Aorta (tissue), 5 donors: ENCODE data around the gene TK2. TPM values are rescaled to one million over a fixed set of nuclear protein-coding genes. Genes with fewer than 3 reads are reported as not detected.
"Not testable (repeated sequence)": the region's sequence is repeated elsewhere in the genome, so short reads cannot be mapped to it uniquely, and the experiment has no call there.

Source experiments
- ATAC-seq: fragments of 200-7000 bp; cut with Tn5 transposase; one replicate; pipeline ENCODE4 v1.9.1; 2022; ENCODE audit warnings: moderate library complexity; ENCODE audit not compliant: low FRiP score
- DNase-seq, 2 donors: peaks; one replicate each; pipeline ENCODE4 v3.0.0-alpha.2; 2020
- H3K27ac ChIP-seq, 2 donors: one replicate each; pipeline ENCODE4 v1.5.1; 2013; ENCODE audit warnings: low read length in 2 of 2, mild to moderate bottlenecking in 2 of 2, moderate library complexity in 2 of 2, control low read depth in 1 of 2, inconsistent platforms in 1 of 2, low read depth in 1 of 2
- H3K27me3 ChIP-seq, 2 donors: one replicate each; pipeline ENCODE4 v1.6.1; 2013; ENCODE audit warnings: control low read depth in 1 of 2, low read length in 1 of 2, mild to moderate bottlenecking in 1 of 2, moderate library complexity in 1 of 2; ENCODE audit not compliant: insufficient read depth in 2 of 2, control insufficient read depth in 1 of 2
- H3K36me3 ChIP-seq, 2 donors: one replicate each; pipeline ENCODE4 v1.6.1; 2013; ENCODE audit warnings: control low read depth in 1 of 2, low read length in 1 of 2, mild to moderate bottlenecking in 1 of 2; ENCODE audit not compliant: insufficient read depth in 2 of 2, control insufficient read depth in 1 of 2
- H3K4me1 ChIP-seq, 2 donors: one replicate each; pipeline ENCODE4 v1.6.1; 2013; ENCODE audit warnings: low read length in 2 of 2, control low read depth in 1 of 2, mild to moderate bottlenecking in 1 of 2, moderate library complexity in 1 of 2; ENCODE audit not compliant: insufficient read depth in 2 of 2, control insufficient read depth in 1 of 2
- H3K4me3 ChIP-seq, 2 donors: one replicate each; pipeline ENCODE4 v1.5.1; 2013; ENCODE audit warnings: low read length in 2 of 2, control low read depth in 1 of 2, mild to moderate bottlenecking in 1 of 2
- H3K9me3 ChIP-seq: one replicate; pipeline ENCODE4 v1.6.1; 2013; ENCODE audit warnings: mild to moderate bottlenecking, low read length; ENCODE audit not compliant: control insufficient read depth
- WGBS, 2 donors: extraction: QIAGEN DNeasy Blood & Tissue Kit; methylation state at CpG; one replicate each; pipeline ENCODE4 v1.1.7; 2013; 5-methylcytosine and 5-hydroxymethylcytosine counted together
- intact Hi-C, 2 donors: fragments of 100-400 bp; cut with DNase I; formaldehyde crosslinking; loops; one replicate each; pipeline versions ENCODE4 v1.14.2 to v1.15.0; 2022
- polyA plus RNA-seq, 2 donors: library from polyadenylated mRNA; stranded (reverse); fragments of 200-250 nt; gene quantifications; one replicate each; pipeline ENCODE4 v1.2.3, GENCODE V29; 2013
- total RNA-seq, 2 donors: library from RNA; stranded (reverse); fragmentation: NEBNext Ultra II Directional; extraction: Animal tissue kit (Norgen Biotek cat#: 25700); gene quantifications; one replicate each; pipeline ENCODE4 v1.2.1, GENCODE V29; 2021
- donor health status: healthy with polysubstance abuse.
- donor health status: Bipolar disorder and iron deficiency.
- donor health status: DM: no; HTN: no; CAD: no.
- donor health status: DM: no; HTN: no; CAD: no.
- donor health status: DM: yes; HTN: yes; CAD: no.

The TK2 gene
- total and polyA plus RNA-seq, 4 donors = 18.9 to 43.4 (median 28.9) TPM

- DNase-seq, H3K36me3 ChIP-seq, H3K4me3 ChIP-seq, H3K27ac ChIP-seq, ATAC-seq, intact Hi-C loops, H3K9me3 ChIP-seq, H3K4me1 ChIP-seq, H3K27me3 ChIP-seq: not testable (repeated sequence)
- 84 to 89% methylated on average over 1 of the region's 2 CpGs for WGBS, 2 donors
Observed at GRCh38 chr16:66497921-66498320, 52.0 kb downstream of the TK2 start.

DNA sequence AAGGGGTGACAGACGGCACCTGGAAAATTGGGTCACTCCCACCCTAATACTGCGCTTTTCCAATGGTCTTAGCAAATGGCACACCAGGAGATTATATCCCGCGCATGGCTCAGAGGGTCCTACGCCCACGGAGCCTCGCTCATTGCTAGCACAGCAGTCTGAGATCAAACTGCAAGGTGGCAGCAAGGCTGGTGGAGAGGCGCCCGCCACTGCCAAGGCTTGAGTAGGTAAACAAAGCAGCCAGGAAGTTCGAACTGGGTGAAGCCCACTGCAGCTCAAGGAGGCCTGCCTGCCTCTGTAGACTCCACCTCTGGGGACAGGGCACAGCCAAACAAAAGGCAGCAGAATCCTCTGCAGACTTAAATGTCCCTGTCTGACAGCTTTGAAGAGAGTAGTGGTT lies 53.7 kb downstream of the TK2 start:
- H3K27ac ChIP-seq, H3K27me3 ChIP-seq, intact Hi-C loops, H3K4me1 ChIP-seq, H3K9me3 ChIP-seq, ATAC-seq, H3K36me3 ChIP-seq, H3K4me3 ChIP-seq: not testable (repeated sequence)
- DNase-seq = peak in 1 of 2 donors; percentile 21
- WGBS, 2 donors = 93 to 96% methylated on average over 3 to 10 of the region's 10 CpGs

DNA sequence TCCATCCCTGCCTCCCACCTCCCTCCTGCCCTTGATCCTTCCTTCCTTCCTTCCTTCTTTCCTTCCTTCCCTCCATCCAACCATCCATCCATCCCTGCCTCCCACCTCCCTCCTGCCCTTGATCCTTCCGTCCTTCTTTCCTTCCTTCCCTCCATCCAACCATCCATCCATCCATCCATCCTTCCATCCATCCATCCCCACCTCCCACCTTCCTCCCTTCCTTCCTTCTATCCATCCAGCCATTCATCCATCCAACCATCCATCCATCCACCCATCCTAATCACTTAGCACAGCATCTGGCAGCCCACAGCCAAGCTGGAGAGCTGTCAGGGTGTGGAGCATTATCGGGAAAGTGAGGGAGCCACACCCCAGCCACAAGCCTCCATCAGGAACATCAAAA lies 54.5 kb downstream of the TK2 start:
- no peak for ATAC-seq
- peak in 1 of 2 donors; percentile 17 for DNase-seq
- Histone ChIP-seq H3K36me3 (no peaks in the 10 kb centered on the region), H3K4me3 (no peak overlapping the region), H3K27me3 (no peaks in the 10 kb centered on the region), H3K4me1 (no peaks in the 10 kb centered on the region), H3K27ac (no peak overlapping the region), H3K9me3 (no peaks in the 10 kb centered on the region)
- WGBS, 2 donors = 96 to 97% methylated on average over 2 of the region's 2 CpGs
- intact Hi-C loops = no loop called here

GRCh38 chr16:66494916-66495315 lies 55.0 kb downstream of the TK2 start:
- no peak overlapping the region for H3K4me3 ChIP-seq
- H3K27ac ChIP-seq = no peak overlapping the region
- no peak for DNase-seq
- ATAC-seq = no peak
- no peaks in the 10 kb centered on the region for H3K9me3 ChIP-seq
- H3K27me3 ChIP-seq = no peaks in the 10 kb centered on the region
- H3K36me3 ChIP-seq = no peaks in the 10 kb centered on the region
- intact Hi-C loops = no loop called here
- WGBS, 2 donors = 93 to 96% methylated on average over 2 of the region's 2 CpGs
- no peaks in the 10 kb centered on the region for H3K4me1 ChIP-seq

GRCh38 chr16:66493490-66494401 lies 56.2 kb downstream of the TK2 start:
- no peak overlapping the region for H3K4me3 ChIP-seq
- no peaks in the 10 kb centered on the region for H3K27me3 ChIP-seq
- WGBS, 2 donors = 91 to 93% methylated on average over 14 of the region's 14 CpGs
- intact Hi-C loops = no loop called here
- H3K9me3 ChIP-seq = no peaks in the 10 kb centered on the region
- H3K36me3 ChIP-seq = no peaks in the 10 kb centered on the region
- ATAC-seq (no peak), DNase-seq (peak in 1 of 2 donors; percentile 60)
- H3K27ac ChIP-seq = no peak overlapping the region
- H3K4me1 ChIP-seq = no peaks in the 10 kb centered on the region

DNA sequence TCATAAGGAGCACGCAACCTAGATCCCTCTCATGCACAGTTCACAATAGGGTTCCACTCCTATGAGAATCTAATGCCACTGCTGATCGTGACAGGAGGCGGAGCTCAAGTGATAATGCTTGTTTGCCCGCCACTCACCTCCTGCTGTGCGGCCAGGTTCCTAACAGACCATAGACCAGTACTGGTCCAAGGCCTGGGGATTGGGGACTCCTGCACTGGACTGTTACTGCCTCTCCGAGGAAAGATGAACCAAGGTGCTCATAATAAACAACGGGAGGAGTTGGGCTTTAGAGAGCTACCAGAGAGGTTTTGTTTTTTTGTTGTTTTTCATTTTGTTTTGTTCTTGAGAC lies 58.2 kb downstream of the TK2 start:
- peak in 1 of 2 donors; percentile 27 for DNase-seq
- WGBS, 2 donors = 87 to 88% methylated on average over 7 of the region's 7 CpGs
- intact Hi-C loops = no loop called here

DNA sequence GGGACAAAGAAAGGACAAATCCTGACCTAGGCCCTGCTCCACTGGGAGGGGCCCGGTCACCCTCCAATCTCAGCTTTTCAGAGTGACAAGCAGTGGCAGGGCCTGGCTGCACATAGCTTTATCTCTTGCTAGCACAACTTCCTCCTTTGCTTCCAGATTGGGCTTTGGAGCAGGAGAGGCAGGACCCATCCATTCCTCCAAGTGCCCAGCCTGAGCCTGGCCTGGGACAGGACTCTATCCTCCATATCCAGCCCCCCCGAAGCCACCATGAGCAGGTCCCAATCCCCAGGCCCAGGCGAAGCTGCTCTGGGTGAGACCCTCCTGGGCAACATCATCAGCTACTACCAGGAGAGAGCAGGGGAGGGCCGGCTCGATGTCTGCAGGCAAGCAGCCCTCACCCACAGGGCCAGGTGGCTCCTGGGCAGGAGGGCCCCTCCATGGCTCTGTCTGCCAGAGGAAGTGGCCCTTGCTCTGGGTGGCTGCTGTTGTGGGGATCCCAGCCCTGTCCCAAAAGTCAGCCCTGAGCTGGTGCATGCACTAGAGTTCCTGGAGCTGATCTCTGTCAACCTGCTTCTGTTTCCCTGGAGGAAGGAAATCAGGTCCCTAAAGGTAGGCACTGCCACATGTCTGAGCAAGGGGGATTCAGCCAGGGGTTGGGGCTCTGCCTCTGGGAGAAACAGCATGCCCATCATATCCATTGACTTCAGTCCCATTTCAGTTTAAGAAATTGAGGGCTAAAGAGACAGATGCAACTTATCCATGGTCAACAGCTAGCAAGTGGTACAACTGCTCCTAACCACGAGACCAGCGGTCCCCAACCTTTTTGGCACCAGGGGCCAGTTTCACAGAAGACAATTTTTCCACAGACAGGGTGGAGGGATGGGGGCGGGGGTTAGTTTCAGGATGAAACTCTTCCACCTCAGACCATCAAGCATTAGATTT lies 58.9 kb downstream of the TK2 start:
- H3K36me3 ChIP-seq = no peaks in the 10 kb centered on the region
- H3K9me3 ChIP-seq = no peaks in the 10 kb centered on the region
- intact Hi-C loops = no loop called here
- WGBS, 2 donors = 82 to 87% methylated on average over 8 of the region's 8 CpGs
- H3K4me3 ChIP-seq = no peak overlapping the region
- ATAC-seq (no peak), DNase-seq (peak; percentile 41 to 76)
- no peaks in the 10 kb centered on the region for H3K4me1 ChIP-seq
- no peaks in the 10 kb centered on the region for H3K27me3 ChIP-seq
- no peak overlapping the region for H3K27ac ChIP-seq

More for the DNA sequence above, 58.2 kb downstream of the TK2 start:
- Histone ChIP-seq H3K4me1 (no peaks in the 10 kb centered on the region), H3K36me3 (no peaks in the 10 kb centered on the region), H3K9me3 (no peaks in the 10 kb centered on the region), H3K4me3 (no peak overlapping the region), H3K27me3 (no peaks in the 10 kb centered on the region), H3K27ac (no peak overlapping the region)
- ATAC-seq = no peak

- WGBS, 2 donors = 90 to 91% methylated on average over 5 of the region's 5 CpGs
- H3K4me1 ChIP-seq = no peaks in the 10 kb centered on the region
- H3K27ac ChIP-seq = no peak overlapping the region
- DNase-seq = peak in 1 of 2 donors; percentile 24
- ATAC-seq = no peak
- H3K9me3 ChIP-seq = no peaks in the 10 kb centered on the region
- H3K27me3 ChIP-seq = no peaks in the 10 kb centered on the region
- H3K4me3 ChIP-seq = no peak overlapping the region
- no peaks in the 10 kb centered on the region for H3K36me3 ChIP-seq
- intact Hi-C loops = no loop called here
Observed at GRCh38 chr16:66489818-66490217, 60.1 kb downstream of the TK2 start.
